Measurements from ENCODE around the gene SLC10A3. TPM values are rescaled to one million over a fixed set of nuclear protein-coding genes. Genes with fewer than 3 reads are reported as not detected.

Gene SLC10A3
- total RNA-seq, 4 donors from 2014 or later: 11.6 to 19.8 (median 16.5) TPM

DNA sequence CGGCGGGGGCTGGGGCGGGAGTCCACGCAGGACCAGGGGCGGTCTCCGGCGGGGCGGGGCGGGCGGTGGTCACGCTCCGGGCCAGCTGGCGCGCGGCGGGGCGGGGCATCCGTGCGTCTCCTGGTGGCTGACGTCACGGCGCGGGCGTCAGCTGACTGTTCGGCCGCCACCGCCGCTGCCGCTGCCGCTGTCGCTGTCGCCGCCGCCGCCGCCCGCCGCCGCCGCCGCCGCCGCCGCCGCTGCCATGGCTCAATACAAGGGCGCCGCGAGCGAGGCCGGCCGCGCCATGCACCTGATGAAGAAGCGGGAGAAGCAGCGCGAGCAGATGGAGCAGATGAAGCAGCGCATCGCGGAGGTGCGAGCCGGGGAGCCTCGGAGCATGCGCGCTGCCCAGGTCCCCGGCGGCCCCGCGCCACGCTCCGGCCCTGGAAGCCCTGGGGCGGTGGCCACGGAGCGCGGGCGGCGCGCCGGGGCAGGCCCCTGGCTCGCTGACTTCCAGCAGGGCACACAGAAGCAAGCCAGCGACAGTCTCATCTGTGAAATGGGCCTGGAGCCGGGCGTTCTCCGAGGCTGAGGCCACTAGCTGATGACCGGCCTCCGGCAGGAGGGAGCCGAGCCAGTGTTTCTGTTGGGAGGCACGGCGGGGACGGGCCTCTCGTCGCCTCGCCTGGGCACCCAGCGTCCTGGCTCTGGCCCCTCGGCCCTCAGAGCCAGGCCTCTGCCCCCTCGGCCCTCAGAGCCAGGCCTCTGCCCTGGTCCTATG, 46.3 kb downstream of the SLC10A3 start, which contains the start of gene FAM50A:
Gene FAM50A (plus strand): TSS at position 150 of the 763 bp plus-strand sequence. CDS start 95 bp downstream, at position 245.
- Histone ChIP-seq H3K4me1 (peaks cover 0 to 10% (median 3%) of the 10 kb centered on the region in 4 donors), H3K27me3 (no peaks in the 10 kb centered on the region)

DNA sequence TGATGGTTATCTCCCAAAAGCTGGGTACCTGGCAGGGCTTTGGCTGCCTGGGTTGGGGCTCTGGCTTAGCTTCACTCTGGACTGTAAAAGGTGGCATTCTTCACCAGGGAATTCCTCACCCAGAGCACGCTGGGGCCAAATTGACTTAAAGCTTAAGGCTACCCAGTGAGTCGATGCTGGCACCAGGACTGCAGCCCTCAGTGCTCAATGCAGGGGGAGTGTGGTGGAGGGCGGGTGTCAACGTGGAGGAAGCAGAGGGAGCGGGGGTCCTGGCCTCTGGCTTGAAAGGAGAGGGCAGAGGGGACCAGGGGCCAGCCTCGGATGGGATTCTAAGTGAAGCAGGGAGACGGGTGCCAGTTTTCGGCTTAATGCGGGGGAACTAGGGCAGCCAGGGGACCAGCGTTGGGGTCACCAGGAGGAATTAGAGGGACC, 46.9 kb downstream of the SLC10A3 start:
- peak overlapping the region; percentile 72 to 87 (median 81) for H3K27ac ChIP-seq
- H3K4me3 ChIP-seq: peak overlapping the region; percentile 43 to 80 (median 60)
- no peak for TF ChIP-seq POLR2A (IDR thresholded peaks at IDR 0.05)
- TF ChIP-seq, protein P1, sequence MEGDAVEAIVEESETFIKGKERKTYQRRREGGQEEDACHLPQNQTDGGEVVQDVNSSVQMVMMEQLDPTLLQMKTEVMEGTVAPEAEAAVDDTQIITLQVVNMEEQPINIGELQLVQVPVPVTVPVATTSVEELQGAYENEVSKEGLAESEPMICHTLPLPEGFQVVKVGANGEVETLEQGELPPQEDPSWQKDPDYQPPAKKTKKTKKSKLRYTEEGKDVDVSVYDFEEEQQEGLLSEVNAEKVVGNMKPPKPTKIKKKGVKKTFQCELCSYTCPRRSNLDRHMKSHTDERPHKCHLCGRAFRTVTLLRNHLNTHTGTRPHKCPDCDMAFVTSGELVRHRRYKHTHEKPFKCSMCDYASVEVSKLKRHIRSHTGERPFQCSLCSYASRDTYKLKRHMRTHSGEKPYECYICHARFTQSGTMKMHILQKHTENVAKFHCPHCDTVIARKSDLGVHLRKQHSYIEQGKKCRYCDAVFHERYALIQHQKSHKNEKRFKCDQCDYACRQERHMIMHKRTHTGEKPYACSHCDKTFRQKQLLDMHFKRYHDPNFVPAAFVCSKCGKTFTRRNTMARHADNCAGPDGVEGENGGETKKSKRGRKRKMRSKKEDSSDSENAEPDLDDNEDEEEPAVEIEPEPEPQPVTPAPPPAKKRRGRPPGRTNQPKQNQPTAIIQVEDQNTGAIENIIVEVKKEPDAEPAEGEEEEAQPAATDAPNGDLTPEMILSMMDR (IDR thresholded peaks at IDR 0.05): no peak
- no peak for DNase-seq
- peaks cover 0 to 15% (median 3%) of the 10 kb centered on the region in 4 donors for H3K4me1 ChIP-seq
- H3K27me3 ChIP-seq: no peaks in the 10 kb centered on the region
- H3K36me3 ChIP-seq: peaks cover 0 to 22% (median 0%) of the 10 kb centered on the region in 3 donors
- no peaks in the 10 kb centered on the region for H3K9me3 ChIP-seq

More for the DNA sequence above, 46.3 kb downstream of the SLC10A3 start, which contains the start of gene FAM50A:
- Histone ChIP-seq H3K9me3 (no peaks in the 10 kb centered on the region), H3K36me3 (peaks cover 0 to 29% (median 0%) of the 10 kb centered on the region in 3 donors), H3K27ac (peak within 1 kb of the TSS; percentile 73 to 87 (median 81)), H3K4me3 (peak within 1 kb of the TSS; percentile 43 to 80 (median 60))
- peak in 1 of 2 donors; percentile 66 for TF ChIP-seq POLR2A (IDR thresholded peaks at IDR 0.05)
- TF ChIP-seq, protein P1 (IDR thresholded peaks at IDR 0.05): peak in 3 of 6 experiments; percentile 20 to 43 (median 21)
- peak; percentile 77 to 92 (median 85) for DNase-seq

DNA sequence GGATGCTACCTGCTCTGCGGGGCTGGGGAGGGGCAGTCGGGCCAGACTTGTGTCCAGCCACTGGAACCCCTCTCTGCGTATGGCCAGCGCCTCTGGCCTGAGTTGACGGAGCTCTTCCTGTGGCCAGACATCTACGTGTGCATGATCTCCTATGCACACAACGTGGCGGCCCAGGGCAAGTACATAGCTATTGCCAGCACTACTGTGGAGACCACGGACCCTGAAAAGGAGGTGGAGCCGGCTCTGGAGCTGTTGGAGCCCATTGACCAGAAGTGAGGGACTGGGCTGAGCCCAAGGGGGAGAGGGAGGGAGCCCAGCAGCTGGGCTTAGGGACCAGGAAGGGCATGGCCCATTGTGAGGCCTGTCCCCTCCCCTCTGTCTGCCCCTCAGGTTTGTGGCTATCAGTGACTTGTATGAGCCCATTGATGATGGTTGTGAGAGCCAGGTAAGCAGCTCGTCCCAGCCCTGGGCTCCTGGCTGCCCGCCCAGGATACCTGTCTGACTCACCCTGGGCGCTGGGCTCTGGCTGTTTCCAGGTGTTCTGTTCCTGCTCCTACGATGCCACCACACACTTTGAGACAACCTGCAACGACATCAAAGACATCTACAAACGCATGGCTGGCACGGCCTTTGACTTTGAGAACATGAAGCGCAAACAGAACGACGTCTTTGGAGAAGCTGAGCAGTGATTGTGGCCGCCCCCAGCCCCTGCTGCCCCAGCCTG, 48.3 kb downstream of the SLC10A3 start:
- no peak overlapping the region for H3K27ac ChIP-seq
- no peaks in the 10 kb centered on the region for H3K27me3 ChIP-seq

DNA sequence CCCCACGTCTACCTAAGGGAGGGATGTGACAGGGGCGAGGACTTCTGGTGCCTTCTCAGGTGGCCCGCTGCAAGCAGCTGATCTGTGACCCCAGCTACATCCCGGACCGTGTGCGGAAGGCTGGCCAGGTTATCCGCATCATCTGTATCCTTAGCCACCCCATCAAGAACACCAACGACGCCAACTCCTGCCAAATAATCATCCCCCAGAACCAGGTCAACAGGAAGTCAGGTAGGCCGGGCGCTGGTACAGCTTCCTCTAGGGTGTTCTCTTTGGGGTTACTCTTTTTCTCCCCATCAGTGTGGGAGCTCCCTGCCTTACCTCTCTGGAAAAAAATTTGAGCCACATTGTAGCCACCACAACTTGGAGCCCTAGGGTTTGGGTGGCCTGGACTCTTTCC, 48.9 kb downstream of the SLC10A3 start:
- Histone ChIP-seq H3K4me1 (peaks cover 0 to 24% (median 3%) of the 10 kb centered on the region in 4 donors), H3K4me3 (no peak overlapping the region), H3K27ac (no peak overlapping the region), H3K9me3 (no peaks in the 10 kb centered on the region), H3K36me3 (peaks cover 0 to 20% (median 0%) of the 10 kb centered on the region in 3 donors), H3K27me3 (no peaks in the 10 kb centered on the region)
- no peak for DNase-seq
- TF ChIP-seq, protein P1 (IDR thresholded peaks at IDR 0.05): no peak
- no peak for TF ChIP-seq POLR2A (IDR thresholded peaks at IDR 0.05)

More for the DNA sequence above, 48.3 kb downstream of the SLC10A3 start:
- peaks cover 0 to 20% (median 0%) of the 10 kb centered on the region in 3 donors for H3K36me3 ChIP-seq
- DNase-seq: no peak
- H3K4me1 ChIP-seq: peaks cover 0 to 24% (median 3%) of the 10 kb centered on the region in 4 donors
- H3K9me3 ChIP-seq: no peaks in the 10 kb centered on the region
- no peak overlapping the region for H3K4me3 ChIP-seq
- TF ChIP-seq, protein P1 (IDR thresholded peaks at IDR 0.05): no peak
- TF ChIP-seq POLR2A (IDR thresholded peaks at IDR 0.05): no peak

DNA sequence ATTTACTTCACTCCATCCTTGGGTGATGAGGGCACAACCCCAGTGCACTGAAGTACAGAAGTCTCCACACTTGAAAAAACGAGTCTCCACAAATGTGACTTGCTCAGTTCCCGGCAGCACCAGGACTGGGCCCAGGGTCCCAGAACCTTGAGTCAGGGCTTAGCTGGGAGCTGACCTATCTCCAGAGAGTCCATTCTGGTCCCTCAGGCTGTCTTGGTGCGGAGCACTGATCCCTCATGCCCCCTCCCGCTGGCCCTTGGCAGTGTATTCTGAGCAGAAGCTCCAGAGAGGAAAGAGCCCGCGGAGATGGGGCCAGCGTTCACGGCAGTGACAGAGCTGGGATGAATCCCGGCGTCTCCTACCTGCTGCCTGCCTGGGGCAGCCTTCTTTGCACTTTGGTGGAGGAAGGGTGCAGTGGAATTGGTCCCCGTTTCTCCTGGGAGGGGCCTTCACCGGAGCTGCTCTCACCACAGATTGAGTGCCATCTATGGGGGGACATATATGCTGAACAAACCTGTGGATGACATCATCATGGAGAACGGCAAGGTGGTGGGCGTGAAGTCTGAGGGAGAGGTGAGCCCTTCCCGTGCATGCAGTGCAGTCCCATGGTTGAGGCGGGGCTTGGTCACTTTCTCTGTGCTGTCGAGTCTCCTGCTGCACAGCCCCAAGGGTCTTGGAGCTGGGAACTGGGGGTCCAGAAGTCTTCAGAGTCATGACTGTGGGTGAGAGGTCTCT, 49.6 kb downstream of the SLC10A3 start:
- no peak for DNase-seq
- H3K9me3 ChIP-seq: no peaks in the 10 kb centered on the region

More for the DNA sequence above, 49.6 kb downstream of the SLC10A3 start:
- H3K4me1 ChIP-seq: peaks cover 0 to 24% (median 3%) of the 10 kb centered on the region in 4 donors
- no peaks in the 10 kb centered on the region for H3K27me3 ChIP-seq
- TF ChIP-seq POLR2A (IDR thresholded peaks at IDR 0.05): no peak
- TF ChIP-seq, protein P1 (IDR thresholded peaks at IDR 0.05): no peak
- H3K4me3 ChIP-seq: no peak overlapping the region
- no peak overlapping the region for H3K27ac ChIP-seq
- H3K36me3 ChIP-seq: peaks cover 0 to 20% (median 0%) of the 10 kb centered on the region in 3 donors
